Lung (tissue), 12 donors: ENCODE results near the gene SEC23B. TPM values are rescaled to one million over a fixed set of nuclear protein-coding genes. Genes with fewer than 3 reads are reported as not detected.
A peak's percentile ranks its signal among the peaks of the same experiment; 100 is the strongest.

ENCODE experiments used
- ATAC-seq: fragments of 200-7000 bp; cut with Tn5 transposase; one replicate; pipeline ENCODE4 v1.9.1; 2020; ENCODE audit warnings: moderate number of reproducible peaks; ENCODE audit not compliant: insufficient read depth, low FRiP score
- DNase-seq, 3 donors: peaks; one replicate each; pipeline ENCODE4 v3.0.0-alpha.2; 2013 to 2017
- H3K27ac ChIP-seq, 2 donors: one replicate each; pipeline ENCODE4 v1.5.1; 2013; ENCODE audit warnings: mild to moderate bottlenecking in 2 of 2, moderate library complexity in 2 of 2, control low read depth in 1 of 2, inconsistent platforms in 1 of 2, low read depth in 1 of 2, low read length in 1 of 2
- H3K27me3 ChIP-seq, 3 donors: one replicate each; pipeline ENCODE4 v1.5.1; 2013; ENCODE audit warnings: low read length in 2 of 3; ENCODE audit not compliant: control insufficient read depth in 3 of 3, insufficient read depth in 3 of 3
- H3K36me3 ChIP-seq, 4 donors: one replicate each; pipeline ENCODE4 v1.5.1; 2013; ENCODE audit warnings: low read length in 4 of 4, mild to moderate bottlenecking in 1 of 4, moderate library complexity in 1 of 4; ENCODE audit not compliant: control insufficient read depth in 4 of 4, insufficient read depth in 4 of 4
- H3K4me1 ChIP-seq, 5 donors: one replicate each; pipeline ENCODE4 v1.5.1; 2013; ENCODE audit warnings: low read length in 5 of 5, mild to moderate bottlenecking in 2 of 5, moderate library complexity in 1 of 5; ENCODE audit not compliant: control insufficient read depth in 5 of 5, insufficient read depth in 5 of 5
- H3K4me3 ChIP-seq: one replicate; pipeline ENCODE4 v1.5.1; 2013; ENCODE audit warnings: mild to moderate bottlenecking, control low read depth, moderate library complexity
- H3K9ac ChIP-seq, 2 donors: one replicate each; pipeline ENCODE4 v1.5.1; 2013; ENCODE audit warnings: low read length in 2 of 2, control low read depth in 1 of 2; ENCODE audit not compliant: insufficient read depth in 1 of 2
- H3K9me3 ChIP-seq, 4 donors: one replicate each; pipeline ENCODE4 v1.5.1; 2013; ENCODE audit warnings: low read length in 3 of 4, mild to moderate bottlenecking in 1 of 4, moderate library complexity in 1 of 4; ENCODE audit not compliant: control insufficient read depth in 4 of 4, insufficient read depth in 3 of 4
- CTCF ChIP-seq: IDR thresholded peaks from 2 replicates; pipeline ENCODE4 v1.5.1; 2012; ENCODE audit warnings: mild to moderate bottlenecking; ENCODE audit errors: control extremely low read depth, extremely low read depth
- WGBS, 2 donors: extraction: QIAGEN DNeasy Blood & Tissue Kit; methylation state at CpG; one replicate each; pipeline ENCODE4 v1.1.7; 2013; 5-methylcytosine and 5-hydroxymethylcytosine counted together
- polyA plus RNA-seq, 2 donors: library from polyadenylated mRNA; stranded (reverse); fragments of 200-250 nt; gene quantifications; one replicate each; pipeline ENCODE4 v1.2.1, GENCODE V29; 2013
- total RNA-seq, 2 donors: library from RNA; depleted of rRNA in 1 of 2; stranded (reverse); fragments of >200 nt in 1 of 2; gene quantifications; one replicate each; pipeline ENCODE4 v1.2.1, GENCODE V29; 2014 to 2021
- donor health status: control.
- donor health status: control.
- donor health status: Bipolar disorder and iron deficiency.
- donor health status: healthy.
- donor health status: DM: yes; HTN: yes; CAD: no.

Gene SEC23B
- total and polyA plus RNA-seq, 4 donors: 10.3 to 79.5 (median 57.8) TPM

- DNase-seq (no peak), ATAC-seq (no peak)
- Histone ChIP-seq H3K27ac (no peak overlapping the region), H3K9ac (no peak overlapping the region), H3K4me1 (no peaks in the 10 kb centered on the region), H3K27me3 (no peaks in the 10 kb centered on the region), H3K36me3 (peaks cover 16 to 37% (median 25%) of the 10 kb centered on the region in 4 donors), H3K9me3 (no peaks in the 10 kb centered on the region), H3K4me3 (no peak overlapping the region)
- 91 to 93% methylated on average over 4 of the region's 4 CpGs for WGBS, 2 donors
- TF ChIP-seq CTCF: no peak
Observed at GRCh38 chr20:18481596-18481995, 26.1 kb upstream of the SEC23B start.

GRCh38 chr20:18488301-18488700 is 19.4 kb upstream of the SEC23B start:
- Histone ChIP-seq H3K9me3 (no peaks in the 10 kb centered on the region), H3K4me1 (peaks cover 0 to 2% (median 0%) of the 10 kb centered on the region in 5 donors), H3K27me3 (no peaks in the 10 kb centered on the region), H3K9ac (no peak overlapping the region), H3K27ac (no peak overlapping the region), H3K4me3 (no peak overlapping the region), H3K36me3 (peaks cover 14 to 45% (median 27%) of the 10 kb centered on the region in 4 donors)
- ATAC-seq (no peak), DNase-seq (no peak)
- TF ChIP-seq CTCF: no peak
- 97 to 100% methylated on average over 3 of the region's 3 CpGs for WGBS, 2 donors

- H3K36me3 ChIP-seq: peaks cover 4 to 20% (median 12%) of the 10 kb centered on the region in 4 donors
- H3K9me3 ChIP-seq: no peaks in the 10 kb centered on the region
- DNase-seq (peak in 2 of 3 donors; percentile 6 to 17), ATAC-seq (no peak)
- H3K4me1 ChIP-seq: peaks cover 0 to 8% (median 6%) of the 10 kb centered on the region in 5 donors
- H3K27ac ChIP-seq: no peak overlapping the region
- peak overlapping the region in 1 of 2 donors; percentile 84 for H3K9ac ChIP-seq
- H3K4me3 ChIP-seq: no peak overlapping the region
- H3K27me3 ChIP-seq: no peaks in the 10 kb centered on the region
- TF ChIP-seq CTCF: no peak
- 23 to 36% methylated on average over 7 of the region's 7 CpGs for WGBS, 2 donors
Observed at GRCh38 chr20:18496042-18496441, 11.7 kb upstream of the SEC23B start.
